Keratinocyte (primary cell): Measurements from ENCODE around the gene AHCYL2. TPM values are rescaled to one million over a fixed set of nuclear protein-coding genes. Genes with fewer than 3 reads are reported as not detected.

Source experiments
- DNase-seq: peaks from one replicate; pipeline ENCODE4 v3.0.0-alpha.2; 2011; ENCODE audit warnings: low read depth, missing footprints, low spot score
- FAIRE-seq: peaks from 2 replicates; lab custom pipeline; 2011; peaks lifted over from hg19 to GRCh38; lab: Jason Lieb, UNC
- H2AFZ ChIP-seq: 2 replicates; pipeline ENCODE4 v1.6.0; 2012; ENCODE audit warnings: low read length, control low read depth, inconsistent platforms; ENCODE audit not compliant: control insufficient read depth
- H3K27ac ChIP-seq: 2 replicates; pipeline ENCODE4 v1.5.1; 2011; ENCODE audit warnings: low read length; ENCODE audit not compliant: control insufficient read depth, insufficient read depth
- H3K27me3 ChIP-seq: 3 replicates; pipeline ENCODE4 v1.6.0; 2011; ENCODE audit warnings: low read length; ENCODE audit not compliant: control insufficient read depth, insufficient read depth; ENCODE audit errors: extremely low read depth
- H3K36me3 ChIP-seq, 2 experiments: 2 replicates in 1 of 2; 3 replicates in 1 of 2; pipeline ENCODE4 v1.5.1; 2011; ENCODE audit warnings: low read length in 2 of 2, mild to moderate bottlenecking in 1 of 2; ENCODE audit not compliant: control insufficient read depth in 2 of 2, insufficient read depth in 2 of 2; ENCODE audit errors: extremely low read depth in 1 of 2
- H3K4me1 ChIP-seq: 3 replicates; pipeline ENCODE4 v1.5.1; 2011; ENCODE audit warnings: low read length; ENCODE audit not compliant: control insufficient read depth, insufficient read depth; ENCODE audit errors: extremely low read depth
- H3K4me2 ChIP-seq: 3 replicates; pipeline ENCODE4 v1.6.0; 2011; ENCODE audit warnings: low read depth, low read length; ENCODE audit not compliant: control insufficient read depth, insufficient read depth; ENCODE audit errors: extremely low read depth
- H3K4me3 ChIP-seq, 3 experiments: fragments of 200-600 bp in 1 of 3; sonication (generic) in 1 of 3; 2 replicates in 2 of 3; 3 replicates in 1 of 3; pipeline ENCODE4 v1.5.1; 2011 to 2016; ENCODE audit warnings: low read length in 3 of 3, mild to moderate bottlenecking in 3 of 3, control low read depth in 2 of 3, inconsistent platforms in 1 of 3, low read depth in 1 of 3, mixed read lengths in 1 of 3, mixed run types in 1 of 3, moderate library complexity in 1 of 3; ENCODE audit not compliant: control insufficient read depth in 2 of 3, insufficient read depth in 2 of 3; ENCODE audit errors: extremely low read depth in 1 of 3
- H3K79me2 ChIP-seq: 2 replicates; pipeline ENCODE4 v1.6.0; 2012; ENCODE audit warnings: low read length; ENCODE audit not compliant: control insufficient read depth, insufficient read depth
- H3K9ac ChIP-seq: 3 replicates; pipeline ENCODE4 v1.6.0; 2011; ENCODE audit warnings: low read length; ENCODE audit not compliant: control insufficient read depth, insufficient read depth; ENCODE audit errors: extremely low read depth
- H3K9me1 ChIP-seq: 3 replicates; pipeline ENCODE4 v1.6.0; 2011; ENCODE audit warnings: low read length; ENCODE audit not compliant: control insufficient read depth, insufficient read depth; ENCODE audit errors: extremely low read depth
- H3K9me3 ChIP-seq: 2 replicates; pipeline ENCODE4 v1.5.1; 2012; ENCODE audit warnings: low read depth, low read length; ENCODE audit not compliant: control insufficient read depth
- H4K20me1 ChIP-seq: 3 replicates; pipeline ENCODE4 v1.6.0; 2011; ENCODE audit warnings: low read length; ENCODE audit not compliant: control insufficient read depth, insufficient read depth; ENCODE audit errors: extremely low read depth
- CTCF ChIP-seq, 3 experiments: IDR thresholded peaks in 1 of 3; conservative IDR thresholded peaks in 1 of 3; optimal IDR thresholded peaks in 1 of 3; 2 replicates in 2 of 3; 3 replicates in 1 of 3; pipeline versions ENCODE3 to v1.5.1; 2011; ENCODE audit warnings: low read length in 3 of 3, mild to moderate bottlenecking in 3 of 3, moderate library complexity in 2 of 3, control low read depth in 1 of 3, inconsistent platforms in 1 of 3; ENCODE audit not compliant: insufficient read depth in 2 of 3; ENCODE audit errors: extremely low read depth in 1 of 3
- EZH2 ChIP-seq: IDR thresholded peaks from one replicate; pipeline ENCODE4 v1.6.1; 2012; ENCODE audit warnings: inconsistent platforms, mild to moderate bottlenecking, low read length, moderate library complexity
- dilution Hi-C: fragments of 300-500 bp; cut with MboI; formaldehyde crosslinking; loops from one replicate; pipeline ENCODE4 v1.7.0; 2020; ENCODE audit warnings: low sequenced_read_pairs; ENCODE audit not compliant: extremely low pct_ligation_motif_present
- polyA plus RNA-seq, 5 experiments: library from polyadenylated mRNA; depleted of rRNA in 3 of 5; stranded (reverse) in 3 of 5; stranded (forward) in 1 of 5; unstranded in 1 of 5; fragments of >200 nt; gene quantifications; 1 replicate in 1 of 5; 2 replicates in 3 of 5; 3 replicates in 1 of 5; pipeline versions ENCODE4 v1.2.1 to v1.2.3, GENCODE V29; 2011 to 2012; ENCODE audit warnings: missing spikeins in 2 of 5, low read depth in 1 of 5, low replicate concordance in 1 of 5

Gene AHCYL2
- polyA plus RNA-seq, 1 donor (not counting 4 experiments of a cell fraction or from before 2014, with no cell fraction given): 32.8 TPM

DNA sequence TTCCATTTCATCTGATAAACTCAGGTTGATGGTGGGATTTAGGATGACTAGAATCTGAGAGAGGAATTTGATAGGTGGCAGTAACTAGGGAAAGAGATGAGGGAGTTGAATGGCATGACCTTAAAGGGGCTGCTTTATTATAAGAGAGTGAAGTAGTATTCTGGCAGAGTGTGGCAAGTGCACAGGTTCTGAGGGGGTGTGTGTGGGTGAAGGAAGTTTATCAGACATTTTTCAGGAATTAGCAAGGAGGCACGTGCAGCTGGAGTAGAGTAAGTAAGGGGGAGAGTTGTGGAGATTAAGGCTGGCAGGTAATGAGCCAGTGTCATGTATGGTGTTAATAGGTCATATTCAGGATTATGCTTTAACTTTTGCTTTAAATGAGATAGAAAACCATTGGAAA is 40.5 kb downstream of the AHCYL2 start:
- peaks cover 25% of the 10 kb centered on the region for H3K4me1 ChIP-seq
- no peaks in the 10 kb centered on the region for H3K27me3 ChIP-seq
- H3K4me3 ChIP-seq: no peak overlapping the region
- no peaks in the 10 kb centered on the region for H3K9me3 ChIP-seq
- no peak for DNase-seq
- no peak overlapping the region for H3K9ac ChIP-seq
- no peaks in the 10 kb centered on the region for H4K20me1 ChIP-seq
- H3K27ac ChIP-seq: no peak overlapping the region
- H3K36me3 ChIP-seq: no peaks in the 10 kb centered on the region
- H3K9me1 ChIP-seq: no peaks in the 10 kb centered on the region
- dilution Hi-C loops: no loop called here
- H3K4me2 ChIP-seq: no peak overlapping the region
- FAIRE-seq: no peak
- peaks cover 2% of the 10 kb centered on the region for H3K79me2 ChIP-seq
- H2AFZ ChIP-seq: no peak overlapping the region
- no peak for TF ChIP-seq CTCF (optimal IDR thresholded peaks at IDR 0.05 in 1 of 3, IDR thresholded peaks at IDR 0.05 in 1 of 3, conservative IDR thresholded peaks at IDR 0.05 in 1 of 3; ENCODE audit: extremely low read depth in 1 of 3, insufficient read depth in 2 of 3, low read length in 3 of 3)
- no peak for TF ChIP-seq EZH2

GRCh38 chr7:129266181-129266580 is 41.4 kb downstream of the AHCYL2 start:
- DNase-seq (no peak), FAIRE-seq (peak; percentile 79)
- Histone ChIP-seq H3K9me1 (no peaks in the 10 kb centered on the region), H2AFZ (no peak overlapping the region), H4K20me1 (no peaks in the 10 kb centered on the region), H3K27ac (peak overlapping the region; percentile 43), H3K9ac (no peak overlapping the region), H3K4me1 (peaks cover 25% of the 10 kb centered on the region), H3K4me2 (peak overlapping the region; percentile 59), H3K27me3 (no peaks in the 10 kb centered on the region), H3K79me2 (no peaks in the 10 kb centered on the region), H3K36me3 (no peaks in the 10 kb centered on the region), H3K4me3 (peak overlapping the region in 1 of 3 experiments; percentile 6), H3K9me3 (no peaks in the 10 kb centered on the region)
- TF ChIP-seq CTCF (optimal IDR thresholded peaks at IDR 0.05 in 1 of 3, IDR thresholded peaks at IDR 0.05 in 1 of 3, conservative IDR thresholded peaks at IDR 0.05 in 1 of 3; ENCODE audit: extremely low read depth in 1 of 3, insufficient read depth in 2 of 3, low read length in 3 of 3): no peak
- TF ChIP-seq EZH2: no peak
- dilution Hi-C loops: no loop called here
